Smooth muscle cell (in vitro differentiated cells): ENCODE measurements around the gene PTPRF. TPM values are rescaled to one million over a fixed set of nuclear protein-coding genes. Genes with fewer than 3 reads are reported as not detected.
A peak's percentile ranks its signal among the peaks of the same experiment; 100 is the strongest.

Experiments
- DNase-seq: peaks from one replicate; lab custom pipeline; 2025; ENCODE audit not compliant: unreplicated experiment; lab: John Stamatoyannopoulos, UW
- H2AFZ ChIP-seq: fragments of 200-600 bp; sonication (generic); 2 replicates; pipeline ENCODE4 v1.6.0; 2016; ENCODE audit warnings: antibody characterized with exemption, low read depth, mild to moderate bottlenecking
- H3F3A ChIP-seq: fragments of 200-600 bp; sonication (generic); 2 replicates; pipeline ENCODE4 v1.6.0; 2017; ENCODE audit warnings: antibody characterized with exemption, low read depth
- H3K27ac ChIP-seq: fragments of 200-600 bp; sonication (generic); 2 replicates; pipeline ENCODE4 v1.5.1; 2016; ENCODE audit warnings: low read depth, mild to moderate bottlenecking
- H3K27me3 ChIP-seq: fragments of 200-600 bp; sonication (generic); 2 replicates; pipeline ENCODE4 v1.6.1; 2016; ENCODE audit warnings: low read depth, mild to moderate bottlenecking
- H3K36me3 ChIP-seq: fragments of 200-600 bp; sonication (generic); 2 replicates; pipeline ENCODE4 v1.5.1; 2016; ENCODE audit warnings: low read depth
- H3K4me1 ChIP-seq: fragments of 200-600 bp; sonication (generic); 2 replicates; pipeline ENCODE4 v1.5.1; 2016; ENCODE audit warnings: low read depth
- H3K4me2 ChIP-seq: fragments of 200-600 bp; sonication (generic); 2 replicates; pipeline ENCODE4 v1.6.0; 2016; ENCODE audit warnings: mild to moderate bottlenecking
- H3K4me3 ChIP-seq: fragments of 200-600 bp; sonication (generic); 2 replicates; pipeline ENCODE4 v1.5.1; 2016; ENCODE audit warnings: mild to moderate bottlenecking
- H3K79me2 ChIP-seq: fragments of 200-600 bp; sonication (generic); 2 replicates; pipeline ENCODE4 v1.6.0; 2016; ENCODE audit warnings: low read depth, mild to moderate bottlenecking
- H3K9ac ChIP-seq: fragments of 200-600 bp; sonication (generic); 2 replicates; pipeline ENCODE4 v1.6.0; 2016; ENCODE audit warnings: low read depth
- H3K9me3 ChIP-seq: fragments of 200-600 bp; sonication (generic); replicated peaks from 2 replicates; pipeline ENCODE4 v1.5.1; 2016; ENCODE audit warnings: low read depth
- H4K20me1 ChIP-seq: fragments of 200-600 bp; sonication (generic); 2 replicates; pipeline ENCODE4 v1.6.0; 2016; ENCODE audit warnings: low read depth
- CTCF ChIP-seq: fragments of 200-600 bp; sonication (generic); IDR thresholded peaks from 2 replicates; pipeline ENCODE4 v1.5.1; 2017; ENCODE audit warnings: borderline replicate concordance, mild to moderate bottlenecking, antibody characterized with exemption; ENCODE audit not compliant: insufficient read depth, poor library complexity, severe bottlenecking
- WGBS: methylation state at CpG from one replicate; pipeline ENCODE4 v1.1.7; 2016; ENCODE audit warnings: low lambda C conversion rate; 5-methylcytosine and 5-hydroxymethylcytosine counted together
- polyA plus RNA-seq: library from polyadenylated mRNA; unstranded; fragments of >200 nt; fragmentation: Nextera tagmentation; extraction: Ambion mirVana; gene quantifications from 2 replicates; pipeline ENCODE4 v1.2.1, GENCODE V29; 2016
- total RNA-seq: library from RNA; depleted of rRNA; stranded (reverse); fragments of >200 nt; gene quantifications from 2 replicates; pipeline ENCODE4 v1.2.3, GENCODE V29; 2014

Gene PTPRF
- total and polyA plus RNA-seq, 2 experiments from 2014 or later: 39.9 to 71.0 TPM

GRCh38 chr1:43533584-43533983 is 2.9 kb downstream of the PTPRF start:
- Histone ChIP-seq H3K4me1 (peaks cover 25% of the 10 kb centered on the region), H3F3A (peaks cover 9% of the 10 kb centered on the region), H3K4me2 (no peak overlapping the region), H2AFZ (no peak overlapping the region), H3K27ac (no peak overlapping the region), H3K9ac (no peak overlapping the region), H3K9me3 (no peaks in the 10 kb centered on the region), H4K20me1 (peaks cover 66% of the 10 kb centered on the region), H3K36me3 (no peaks in the 10 kb centered on the region), H3K27me3 (no peaks in the 10 kb centered on the region), H3K79me2 (peaks cover 52% of the 10 kb centered on the region), H3K4me3 (no peak overlapping the region)
- no peak for TF ChIP-seq CTCF
- 79% methylated on average over 9 of the region's 9 CpGs for whole genome bisulfite sequencing
- DNase-seq: no peak

GRCh38 chr1:43534256-43534655 is 3.6 kb downstream of the PTPRF start:
- no peaks in the 10 kb centered on the region for H3K36me3 ChIP-seq
- H3K27ac ChIP-seq: no peak overlapping the region
- no peak for TF ChIP-seq CTCF
- H3K4me1 ChIP-seq: peaks cover 25% of the 10 kb centered on the region
- no peak overlapping the region for H3K9ac ChIP-seq
- peaks cover 73% of the 10 kb centered on the region for H4K20me1 ChIP-seq
- WGBS: 78% methylated on average over 2 of the region's 2 CpGs
- DNase-seq: no peak
- H3K4me3 ChIP-seq: no peak overlapping the region
- H2AFZ ChIP-seq: no peak overlapping the region
- no peaks in the 10 kb centered on the region for H3K27me3 ChIP-seq
- no peaks in the 10 kb centered on the region for H3K9me3 ChIP-seq
- no peak overlapping the region for H3K4me2 ChIP-seq
- H3F3A ChIP-seq: peaks cover 9% of the 10 kb centered on the region
- peaks cover 53% of the 10 kb centered on the region for H3K79me2 ChIP-seq

GRCh38 chr1:43536196-43536863 is 5.6 kb downstream of the PTPRF start:
- H3K36me3 ChIP-seq: no peaks in the 10 kb centered on the region
- H3F3A ChIP-seq: peaks cover 4% of the 10 kb centered on the region
- H3K4me1 ChIP-seq: peaks cover 16% of the 10 kb centered on the region
- H4K20me1 ChIP-seq: peaks cover 88% of the 10 kb centered on the region
- peaks cover 53% of the 10 kb centered on the region for H3K79me2 ChIP-seq
- no peak overlapping the region for H2AFZ ChIP-seq
- H3K27ac ChIP-seq: peak overlapping the region; percentile 5
- H3K4me2 ChIP-seq: no peak overlapping the region
- H3K9me3 ChIP-seq: no peaks in the 10 kb centered on the region
- no peak for DNase-seq
- no peak overlapping the region for H3K9ac ChIP-seq
- no peak overlapping the region for H3K4me3 ChIP-seq
- TF ChIP-seq CTCF: no peak
- H3K27me3 ChIP-seq: no peaks in the 10 kb centered on the region
- 64% methylated on average over 8 of the region's 8 CpGs for WGBS

- Histone ChIP-seq H3K9me3 (no peaks in the 10 kb centered on the region), H3K4me2 (no peak overlapping the region), H3K4me3 (no peak overlapping the region), H3K36me3 (no peaks in the 10 kb centered on the region), H2AFZ (no peak overlapping the region), H3K79me2 (peaks cover 56% of the 10 kb centered on the region), H3K4me1 (peaks cover 14% of the 10 kb centered on the region), H4K20me1 (peaks cover 91% of the 10 kb centered on the region), H3F3A (peaks cover 4% of the 10 kb centered on the region), H3K27me3 (no peaks in the 10 kb centered on the region), H3K27ac (no peak overlapping the region), H3K9ac (no peak overlapping the region)
- WGBS: 79% methylated on average over 11 of the region's 11 CpGs
- DNase-seq: no peak
- no peak for TF ChIP-seq CTCF
These were observed 6.2 kb downstream of the PTPRF start for GRCh38 chr1:43536864-43537358.
